Caco-2 (cell line): Measurements from ENCODE around the gene FHOD1. TPM values are rescaled to one million over a fixed set of nuclear protein-coding genes. Genes with fewer than 3 reads are reported as not detected.

Source experiments
- BruUV-seq: library from RNA; stranded (reverse); fragments of 400-500 nt; replicated peaks from 2 replicates; lab custom pipeline; 2021; lab: Mats Ljungman, UMichigan
- CTCF ChIA-PET: fragments of 300-600 bp; sonication (Branson Sonifier 250); formaldehyde crosslinking; loops from one replicate; lab custom pipeline; 2022; ENCODE audit warnings: antibody characterized with exemption; lab: Charles Lee
- POLR2A ChIA-PET: fragments of 300-600 bp; sonication (Branson Sonifier 250); formaldehyde crosslinking; loops from one replicate; lab custom pipeline; 2022; ENCODE audit warnings: antibody characterized with exemption; lab: Charles Lee
- DNase-seq, 2 experiments: peaks; one replicate each; pipeline versions ENCODE4 v3.0.0 to v3.0.0-alpha.2; 2020 to 2022
- H3K27me3 ChIP-seq: replicated peaks from 2 replicates; pipeline ENCODE4 v1.6.0; 2011; ENCODE audit warnings: low read length; ENCODE audit not compliant: control insufficient read depth, insufficient read depth
- H3K36me3 ChIP-seq: 2 replicates; pipeline ENCODE4 v1.5.1; 2011; ENCODE audit warnings: low read length; ENCODE audit not compliant: control insufficient read depth, insufficient read depth
- H3K4me1 ChIP-seq: fragments of 250-450 bp; sonication (Bioruptor Pico); 2 replicates; pipeline ENCODE4 v1.5.1; 2020; ENCODE audit warnings: mild to moderate bottlenecking
- H3K4me3 ChIP-seq: 2 replicates; pipeline ENCODE4 v1.5.1; 2011; ENCODE audit warnings: low read depth, mild to moderate bottlenecking, control low read depth, low read length
- H3K9me3 ChIP-seq: fragments of 250-450 bp; sonication (Bioruptor Pico); 2 replicates; pipeline ENCODE4 v1.5.1; 2020; ENCODE audit warnings: mild to moderate bottlenecking, moderate library complexity
- H3K27ac Mint-ChIP-seq: one replicate; pipeline ENCODE4 v1.8.0; 2022; ENCODE audit warnings: mixed read lengths; ENCODE audit not compliant: unreplicated experiment
- H3K27me3 Mint-ChIP-seq: one replicate; pipeline ENCODE4 v1.8.0; 2022; ENCODE audit warnings: mixed read lengths; ENCODE audit not compliant: insufficient read depth, unreplicated experiment
- H3K36me3 Mint-ChIP-seq: one replicate; pipeline ENCODE4 v1.8.0; 2022; ENCODE audit warnings: mild to moderate bottlenecking, mixed read lengths; ENCODE audit not compliant: insufficient read depth, unreplicated experiment
- H3K4me1 Mint-ChIP-seq: one replicate; pipeline ENCODE4 v1.8.0; 2022; ENCODE audit warnings: low read depth, mixed read lengths; ENCODE audit not compliant: unreplicated experiment
- H3K4me3 Mint-ChIP-seq: one replicate; pipeline ENCODE4 v1.8.0; 2022; ENCODE audit warnings: mild to moderate bottlenecking, moderate library complexity, mixed read lengths; ENCODE audit not compliant: unreplicated experiment
- H3K9me3 Mint-ChIP-seq: one replicate; pipeline ENCODE4 v1.8.0; 2022; ENCODE audit warnings: mixed read lengths; ENCODE audit not compliant: unreplicated experiment
- intact Hi-C: fragments of 100-400 bp; cut with micrococcal nuclease; formaldehyde crosslinking; loops from one replicate; pipeline ENCODE4 v1.10.0; 2022; ENCODE audit not compliant: unreplicated experiment
- total RNA-seq: library from RNA; stranded (reverse); gene quantifications from 2 replicates; pipeline ENCODE4 v1.2.3, GENCODE V29; 2022
- TF ChIP-seq, protein P1 (sequence below), 2 experiments: fragments of 200-600 bp in 1 of 2; IDR thresholded peaks; 1 replicate in 1 of 2; 2 replicates in 1 of 2; pipeline versions ENCODE4 v1.5.1 to v1.8.0; 2011 to 2022; ENCODE audit warnings: antibody characterized with exemption in 1 of 2, control low read depth in 1 of 2, inconsistent platforms in 1 of 2, low read depth in 1 of 2, low read length in 1 of 2, mild to moderate bottlenecking in 1 of 2, moderate library complexity in 1 of 2; ENCODE audit not compliant: insufficient read depth in 1 of 2, severe bottlenecking in 1 of 2, unreplicated experiment in 1 of 2

Gene FHOD1
- total RNA-seq, 1 experiment from 2014 or later, result 69.0 TPM

DNA sequence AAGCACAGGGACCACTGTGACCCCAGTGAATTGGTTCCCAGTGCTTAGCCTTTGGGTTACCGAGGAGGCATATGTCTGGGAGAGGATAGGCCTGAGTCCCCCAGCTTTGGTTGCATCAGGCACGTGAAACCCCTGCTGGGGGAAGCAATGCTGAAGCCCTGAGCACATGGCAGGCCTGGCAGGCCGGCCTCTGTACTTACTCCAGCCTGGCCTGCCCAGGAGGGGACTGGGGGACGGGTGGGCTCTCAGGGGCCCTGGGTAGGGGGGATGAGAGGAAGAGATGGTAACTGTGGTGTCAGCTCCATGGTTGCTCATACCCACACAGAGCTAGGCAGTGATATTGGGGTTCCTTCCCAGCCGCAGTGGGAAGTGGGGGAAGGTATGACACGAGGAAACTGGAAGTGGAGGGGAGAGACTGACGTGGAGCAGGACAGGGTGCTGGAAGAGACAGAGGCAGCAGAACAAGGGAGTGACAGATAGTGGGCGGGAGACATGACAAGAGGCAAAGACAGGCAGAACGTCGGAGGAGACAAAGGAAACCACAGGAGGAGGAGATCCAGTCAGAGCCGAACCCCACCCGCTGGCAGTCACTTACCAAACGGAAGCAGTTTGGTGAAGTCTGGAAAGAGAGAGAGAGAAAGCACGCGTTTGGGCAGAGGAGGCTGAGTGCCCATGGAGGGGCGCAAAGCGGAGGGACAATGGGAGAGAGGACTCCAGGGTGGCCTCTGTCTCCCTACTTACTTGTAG, 11.3 kb downstream of the FHOD1 start:
- H3K36me3 Mint-ChIP-seq, result peaks cover 73% of the 10 kb centered on the region
- Histone ChIP-seq H3K27me3 (no peaks in the 10 kb centered on the region), H3K9me3 (no peaks in the 10 kb centered on the region), H3K4me3 (no peak overlapping the region), H3K4me1 (peaks cover 8% of the 10 kb centered on the region), H3K36me3 (peaks cover 6% of the 10 kb centered on the region)
- peak overlapping the region; percentile 25 for H3K27ac Mint-ChIP-seq
- ChIA-PET POLR2A (interaction anchor here (1.2 kb wide), 1 partner anchor 12 kb away, joined by 4 read pairs; no protein-coding TSS in a partner anchor), CTCF (interaction anchor here (0.6 to 6.0 kb wide), 5 partner anchors 9 to 282 kb away, joined by 3 to 19 read pairs (median 4); no protein-coding TSS in a partner anchor)
- H3K4me3 Mint-ChIP-seq, result no peak overlapping the region
- H3K4me1 Mint-ChIP-seq, result peaks cover under 1% of the 10 kb centered on the region
- no peaks in the 10 kb centered on the region for H3K9me3 Mint-ChIP-seq
- intact Hi-C loops, result no loop called here
- TF ChIP-seq, protein P1, sequence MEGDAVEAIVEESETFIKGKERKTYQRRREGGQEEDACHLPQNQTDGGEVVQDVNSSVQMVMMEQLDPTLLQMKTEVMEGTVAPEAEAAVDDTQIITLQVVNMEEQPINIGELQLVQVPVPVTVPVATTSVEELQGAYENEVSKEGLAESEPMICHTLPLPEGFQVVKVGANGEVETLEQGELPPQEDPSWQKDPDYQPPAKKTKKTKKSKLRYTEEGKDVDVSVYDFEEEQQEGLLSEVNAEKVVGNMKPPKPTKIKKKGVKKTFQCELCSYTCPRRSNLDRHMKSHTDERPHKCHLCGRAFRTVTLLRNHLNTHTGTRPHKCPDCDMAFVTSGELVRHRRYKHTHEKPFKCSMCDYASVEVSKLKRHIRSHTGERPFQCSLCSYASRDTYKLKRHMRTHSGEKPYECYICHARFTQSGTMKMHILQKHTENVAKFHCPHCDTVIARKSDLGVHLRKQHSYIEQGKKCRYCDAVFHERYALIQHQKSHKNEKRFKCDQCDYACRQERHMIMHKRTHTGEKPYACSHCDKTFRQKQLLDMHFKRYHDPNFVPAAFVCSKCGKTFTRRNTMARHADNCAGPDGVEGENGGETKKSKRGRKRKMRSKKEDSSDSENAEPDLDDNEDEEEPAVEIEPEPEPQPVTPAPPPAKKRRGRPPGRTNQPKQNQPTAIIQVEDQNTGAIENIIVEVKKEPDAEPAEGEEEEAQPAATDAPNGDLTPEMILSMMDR (IDR thresholded peaks at IDR 0.05; ENCODE audit: insufficient read depth in 1 of 2, low read depth in 1 of 2, low read length in 1 of 2, severe bottlenecking in 1 of 2, unreplicated experiment in 1 of 2), result no peak
- no peak for DNase-seq
- no TSS peak for BruUV-seq
- no peaks in the 10 kb centered on the region for H3K27me3 Mint-ChIP-seq

DNA sequence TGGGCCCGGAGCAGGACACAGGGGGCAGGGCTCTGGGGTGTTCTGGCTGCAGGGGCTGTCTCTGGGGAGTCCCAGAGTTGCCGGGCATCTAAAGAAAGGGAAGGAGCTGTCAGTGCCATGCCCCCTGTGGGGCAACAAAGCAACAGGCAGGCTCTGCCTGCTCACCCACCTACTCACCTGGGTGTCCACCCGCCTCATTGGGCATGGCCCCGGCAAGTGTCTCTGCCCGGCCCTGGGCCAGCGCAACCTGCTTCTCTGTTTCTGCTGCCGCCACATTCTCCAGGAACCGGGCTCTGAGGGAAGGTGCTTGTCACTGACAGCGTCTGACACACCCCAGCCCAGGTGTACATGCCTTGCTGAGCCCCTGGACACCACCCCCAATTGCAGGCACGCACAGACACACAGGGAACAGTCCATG, 13.1 kb downstream of the FHOD1 start:
- Mint-ChIP-seq H3K9me3 (no peaks in the 10 kb centered on the region), H3K27ac (no peak overlapping the region), H3K4me1 (no peaks in the 10 kb centered on the region), H3K36me3 (peaks cover 90% of the 10 kb centered on the region), H3K27me3 (no peaks in the 10 kb centered on the region), H3K4me3 (no peak overlapping the region)
- Histone ChIP-seq H3K9me3 (no peaks in the 10 kb centered on the region), H3K4me1 (no peaks in the 10 kb centered on the region), H3K36me3 (peaks cover 9% of the 10 kb centered on the region), H3K4me3 (no peak overlapping the region), H3K27me3 (no peaks in the 10 kb centered on the region)
- intact Hi-C loops, result no loop called here
- no TSS peak for BruUV-seq
- ChIA-PET POLR2A (interaction anchor here (1.2 kb wide), 1 partner anchor 12 kb away, joined by 3 read pairs; no protein-coding TSS in a partner anchor), CTCF (interaction anchor here (6.0 kb wide), 1 partner anchor 12 kb away, joined by 19 read pairs; no protein-coding TSS in a partner anchor)
- DNase-seq, result no peak
- TF ChIP-seq, protein P1 (IDR thresholded peaks at IDR 0.05; ENCODE audit: insufficient read depth in 1 of 2, low read depth in 1 of 2, low read length in 1 of 2, severe bottlenecking in 1 of 2, unreplicated experiment in 1 of 2), result no peak

DNA sequence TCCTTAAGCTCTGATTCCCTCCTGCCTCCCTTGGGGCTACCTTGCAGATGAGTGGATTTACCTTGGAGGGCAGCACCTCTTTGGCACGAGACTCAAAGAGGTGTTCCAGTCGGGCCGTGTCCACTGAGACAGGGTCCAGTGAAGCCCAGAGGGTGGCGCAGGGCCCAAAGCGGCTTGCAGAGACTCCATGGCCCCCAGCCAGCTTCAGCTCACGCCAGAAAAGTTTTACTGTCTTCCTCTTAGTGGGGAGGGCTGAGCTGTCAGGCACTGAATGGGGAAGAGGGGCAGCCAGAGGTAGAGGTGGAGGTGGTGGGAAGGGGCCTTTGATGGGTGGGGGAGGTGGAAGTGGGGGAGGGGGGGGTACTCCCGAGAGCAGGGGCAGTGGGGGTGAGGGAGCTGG, 13.7 kb downstream of the FHOD1 start:
- Histone ChIP-seq H3K4me1 (no peaks in the 10 kb centered on the region), H3K36me3 (peaks cover 11% of the 10 kb centered on the region), H3K9me3 (no peaks in the 10 kb centered on the region), H3K4me3 (no peak overlapping the region), H3K27me3 (no peaks in the 10 kb centered on the region)
- no peak for DNase-seq
- no TSS peak for BruUV-seq
- H3K4me1 Mint-ChIP-seq, result no peaks in the 10 kb centered on the region
- ChIA-PET CTCF (interaction anchor here (0.6 to 6.0 kb wide), 2 partner anchors 13 to 36 kb away, joined by 5 to 19 read pairs; no protein-coding TSS in a partner anchor), POLR2A (interaction anchor here (1.2 kb wide), 1 partner anchor 13 kb away, joined by 3 read pairs; no protein-coding TSS in a partner anchor)
- no peak overlapping the region for H3K27ac Mint-ChIP-seq
- H3K4me3 Mint-ChIP-seq, result no peak overlapping the region
- peaks cover 94% of the 10 kb centered on the region for H3K36me3 Mint-ChIP-seq
- H3K27me3 Mint-ChIP-seq, result no peaks in the 10 kb centered on the region
- TF ChIP-seq, protein P1 (IDR thresholded peaks at IDR 0.05; ENCODE audit: insufficient read depth in 1 of 2, low read depth in 1 of 2, low read length in 1 of 2, severe bottlenecking in 1 of 2, unreplicated experiment in 1 of 2), result no peak
- intact Hi-C loops, result no loop called here
- H3K9me3 Mint-ChIP-seq, result no peaks in the 10 kb centered on the region
